Breast epithelium (tissue), 4 donors: ENCODE data around the gene SPOCK1. TPM values are rescaled to one million over a fixed set of nuclear protein-coding genes. Genes with fewer than 3 reads are reported as not detected.

Experiments
- DNase-seq, 2 donors: peaks; one replicate each; pipeline ENCODE4 v3.0.0-alpha.2; 2019; ENCODE audit warnings: low spot score in 2 of 2
- H3K27ac ChIP-seq, 2 donors: fragments of 200-600 bp; sonication (generic) in 1 of 2; one replicate each; pipeline ENCODE4 v1.5.1; 2016 to 2019; ENCODE audit warnings: mild to moderate bottlenecking in 1 of 2
- H3K27me3 ChIP-seq, 2 donors: fragments of 200-600 bp; sonication (generic) in 1 of 2; one replicate each; pipeline versions ENCODE4 v1.5.1 to v1.6.0; 2017 to 2019; ENCODE audit warnings: control low read depth in 1 of 2, mild to moderate bottlenecking in 1 of 2
- H3K36me3 ChIP-seq: fragments of 200-600 bp; one replicate; pipeline ENCODE4 v1.5.1; 2019
- H3K4me1 ChIP-seq, 2 donors: fragments of 200-600 bp; sonication (generic); one replicate each; pipeline ENCODE4 v1.5.1; 2016 to 2019; ENCODE audit warnings: control low read depth in 1 of 2
- H3K4me3 ChIP-seq, 3 donors: fragments of 200-600 bp; sonication (generic); 1 replicate in 2 of 3; 2 replicates in 1 of 3; pipeline ENCODE4 v1.5.1; 2016 to 2019; ENCODE audit warnings: mild to moderate bottlenecking in 3 of 3, moderate library complexity in 2 of 3
- H3K9me3 ChIP-seq, 2 donors: fragments of 200-600 bp; sonication (generic) in 1 of 2; one replicate each; pipeline ENCODE4 v1.5.1; 2016 to 2019; ENCODE audit warnings: control low read depth in 1 of 2
- POLR2A ChIP-seq: fragments of 450-650 bp; IDR thresholded peaks from one replicate; pipeline ENCODE4 v1.6.1; 2016; ENCODE audit warnings: antibody characterized with exemption, mild to moderate bottlenecking, moderate library complexity
- POLR2AphosphoS5 ChIP-seq, 3 donors: sonication (generic); formaldehyde crosslinking; IDR thresholded peaks; one replicate each; pipeline ENCODE4 v1.6.1; 2017; ENCODE audit warnings: antibody characterized with exemption in 3 of 3
- intact Hi-C: fragments of 100-400 bp; cut with DNase I; formaldehyde crosslinking; loops from one replicate; pipeline ENCODE4 v1.15.1; 2023; ENCODE audit warnings: low total_unique reads
- total RNA-seq, 3 donors: library from RNA; depleted of rRNA; stranded (reverse); fragments of >200 nt; gene quantifications; one replicate each; pipeline ENCODE4 v1.1.0, GENCODE V29; 2016
- TF ChIP-seq, protein P1 (sequence below), 3 donors: fragments of 450-650 bp; IDR thresholded peaks; one replicate each; pipeline ENCODE4 v1.5.1; 2016 to 2017; ENCODE audit warnings: antibody characterized with exemption in 3 of 3, mild to moderate bottlenecking in 3 of 3, moderate library complexity in 3 of 3

The SPOCK1 gene
- total RNA-seq, 3 donors from 2014 or later: 14.5 to 52.0 (median 24.3) TPM

DNA sequence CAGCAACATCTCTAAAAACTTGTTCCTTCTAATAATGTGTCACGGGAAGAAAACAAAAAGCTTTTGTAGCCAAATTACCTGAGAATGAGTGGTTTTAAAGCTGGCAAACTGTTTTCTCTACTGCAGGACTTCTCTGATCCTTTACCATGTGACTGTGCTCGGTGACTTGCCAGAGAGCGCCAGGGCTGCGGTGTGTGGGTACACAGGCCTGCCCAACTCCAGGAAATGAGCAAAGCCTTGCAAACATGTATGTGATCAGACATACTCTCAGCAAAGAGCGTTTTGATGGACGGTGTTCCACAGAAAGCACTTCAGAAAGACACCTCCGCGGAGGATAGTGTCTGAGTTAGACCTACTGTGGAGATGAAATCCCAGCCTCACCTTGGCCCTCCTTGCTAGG lies 157.3 kb downstream of the SPOCK1 start:
- no peaks in the 10 kb centered on the region for H3K9me3 ChIP-seq
- DNase-seq: no peak
- no peaks in the 10 kb centered on the region for H3K36me3 ChIP-seq
- no peak overlapping the region for H3K4me3 ChIP-seq
- H3K27me3 ChIP-seq: no peaks in the 10 kb centered on the region
- TF ChIP-seq POLR2AphosphoS5 (IDR thresholded peaks at IDR 0.05): no peak
- TF ChIP-seq POLR2A: no peak
- TF ChIP-seq, protein P1, sequence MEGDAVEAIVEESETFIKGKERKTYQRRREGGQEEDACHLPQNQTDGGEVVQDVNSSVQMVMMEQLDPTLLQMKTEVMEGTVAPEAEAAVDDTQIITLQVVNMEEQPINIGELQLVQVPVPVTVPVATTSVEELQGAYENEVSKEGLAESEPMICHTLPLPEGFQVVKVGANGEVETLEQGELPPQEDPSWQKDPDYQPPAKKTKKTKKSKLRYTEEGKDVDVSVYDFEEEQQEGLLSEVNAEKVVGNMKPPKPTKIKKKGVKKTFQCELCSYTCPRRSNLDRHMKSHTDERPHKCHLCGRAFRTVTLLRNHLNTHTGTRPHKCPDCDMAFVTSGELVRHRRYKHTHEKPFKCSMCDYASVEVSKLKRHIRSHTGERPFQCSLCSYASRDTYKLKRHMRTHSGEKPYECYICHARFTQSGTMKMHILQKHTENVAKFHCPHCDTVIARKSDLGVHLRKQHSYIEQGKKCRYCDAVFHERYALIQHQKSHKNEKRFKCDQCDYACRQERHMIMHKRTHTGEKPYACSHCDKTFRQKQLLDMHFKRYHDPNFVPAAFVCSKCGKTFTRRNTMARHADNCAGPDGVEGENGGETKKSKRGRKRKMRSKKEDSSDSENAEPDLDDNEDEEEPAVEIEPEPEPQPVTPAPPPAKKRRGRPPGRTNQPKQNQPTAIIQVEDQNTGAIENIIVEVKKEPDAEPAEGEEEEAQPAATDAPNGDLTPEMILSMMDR (IDR thresholded peaks at IDR 0.05): no peak
- no peaks in the 10 kb centered on the region for H3K4me1 ChIP-seq
- no peak overlapping the region for H3K27ac ChIP-seq
- intact Hi-C loops: no loop called here

DNA sequence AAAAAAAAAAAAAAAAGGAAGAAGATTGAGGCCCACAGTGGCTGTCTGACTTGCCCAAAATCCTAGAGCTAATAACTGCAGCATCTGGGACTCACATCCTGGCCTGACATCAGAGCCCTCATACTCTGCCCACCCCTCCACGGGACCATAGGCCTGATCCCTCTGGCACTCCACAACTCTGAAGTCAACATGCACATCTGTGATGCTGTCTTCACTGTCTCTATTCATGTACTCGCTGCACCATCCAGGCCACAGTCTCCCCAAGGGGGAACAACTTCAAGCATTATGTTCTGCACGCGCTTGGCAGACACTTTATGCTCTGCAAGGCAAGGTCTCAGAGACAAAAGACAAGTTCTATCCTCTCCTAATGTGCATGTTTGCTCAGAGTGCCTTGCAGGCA lies 158.2 kb downstream of the SPOCK1 start:
- no peaks in the 10 kb centered on the region for H3K27me3 ChIP-seq
- TF ChIP-seq POLR2AphosphoS5 (IDR thresholded peaks at IDR 0.05) (no peak), POLR2A (no peak)
- TF ChIP-seq, protein P1 (IDR thresholded peaks at IDR 0.05): no peak
- no peak overlapping the region for H3K27ac ChIP-seq
- intact Hi-C loops: no loop called here
- no peak overlapping the region for H3K4me3 ChIP-seq
- DNase-seq: no peak
- no peaks in the 10 kb centered on the region for H3K4me1 ChIP-seq
- H3K9me3 ChIP-seq: no peaks in the 10 kb centered on the region
- H3K36me3 ChIP-seq: no peaks in the 10 kb centered on the region

DNA sequence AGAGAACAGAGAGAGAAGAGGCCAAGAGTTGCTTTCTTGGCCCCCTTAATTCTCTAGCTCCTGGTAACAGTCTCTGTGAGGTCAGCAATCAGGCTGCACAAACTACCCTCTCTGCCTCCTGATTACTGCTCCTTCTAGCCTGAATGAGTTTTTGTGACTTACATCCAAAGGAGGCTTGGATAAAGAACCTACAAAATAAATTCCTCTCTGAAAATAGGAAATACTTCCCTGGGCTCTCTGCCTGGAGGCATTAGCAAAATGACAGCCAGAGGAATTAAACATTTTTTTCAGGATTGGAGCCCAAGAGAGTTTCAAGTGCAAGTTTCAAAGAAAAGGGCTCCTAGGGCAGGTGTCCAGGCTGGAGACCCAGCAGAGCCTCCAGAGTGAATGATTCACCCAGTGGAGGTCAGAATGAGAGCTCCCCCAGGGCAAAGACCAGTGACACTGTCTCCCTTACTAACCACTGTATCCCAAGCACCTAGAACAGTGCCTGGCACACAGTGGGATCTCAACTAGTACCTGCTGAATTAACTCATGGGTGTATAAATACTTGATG lies 162.5 kb downstream of the SPOCK1 start:
- H3K27me3 ChIP-seq: no peaks in the 10 kb centered on the region
- no peak overlapping the region for H3K27ac ChIP-seq
- H3K36me3 ChIP-seq: no peaks in the 10 kb centered on the region
- H3K4me1 ChIP-seq: no peaks in the 10 kb centered on the region
- intact Hi-C loops: no loop called here
- no peak overlapping the region for H3K4me3 ChIP-seq
- TF ChIP-seq POLR2AphosphoS5 (IDR thresholded peaks at IDR 0.05) (no peak), POLR2A (no peak)
- TF ChIP-seq, protein P1 (IDR thresholded peaks at IDR 0.05): no peak
- H3K9me3 ChIP-seq: no peaks in the 10 kb centered on the region
- DNase-seq: no peak

DNA sequence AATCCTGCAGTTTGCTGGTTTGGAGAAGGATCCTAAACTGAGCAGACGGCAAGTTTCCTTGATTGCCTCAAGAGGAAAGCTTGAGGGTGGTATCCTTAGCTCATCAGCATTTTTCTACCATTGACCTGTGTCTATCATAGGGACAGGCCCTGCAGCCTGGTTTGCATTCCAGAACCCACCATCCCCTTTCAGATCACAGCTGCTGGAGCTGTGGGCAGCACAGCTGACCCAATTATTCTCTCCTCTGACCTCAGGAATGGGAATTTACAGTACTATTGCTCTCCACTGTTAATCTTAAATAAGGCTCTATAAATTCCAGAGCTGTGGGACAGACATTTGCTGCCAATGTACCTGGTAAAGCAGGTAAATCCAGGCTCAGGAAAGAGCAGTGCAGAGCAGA lies 163.0 kb downstream of the SPOCK1 start:
- H3K27me3 ChIP-seq: no peaks in the 10 kb centered on the region
- intact Hi-C loops: no loop called here
- H3K36me3 ChIP-seq: no peaks in the 10 kb centered on the region
- no peak for DNase-seq
- TF ChIP-seq POLR2A (no peak), POLR2AphosphoS5 (IDR thresholded peaks at IDR 0.05) (no peak)
- TF ChIP-seq, protein P1 (IDR thresholded peaks at IDR 0.05): no peak
- H3K27ac ChIP-seq: no peak overlapping the region
- no peaks in the 10 kb centered on the region for H3K9me3 ChIP-seq
- no peaks in the 10 kb centered on the region for H3K4me1 ChIP-seq
- H3K4me3 ChIP-seq: no peak overlapping the region

DNA sequence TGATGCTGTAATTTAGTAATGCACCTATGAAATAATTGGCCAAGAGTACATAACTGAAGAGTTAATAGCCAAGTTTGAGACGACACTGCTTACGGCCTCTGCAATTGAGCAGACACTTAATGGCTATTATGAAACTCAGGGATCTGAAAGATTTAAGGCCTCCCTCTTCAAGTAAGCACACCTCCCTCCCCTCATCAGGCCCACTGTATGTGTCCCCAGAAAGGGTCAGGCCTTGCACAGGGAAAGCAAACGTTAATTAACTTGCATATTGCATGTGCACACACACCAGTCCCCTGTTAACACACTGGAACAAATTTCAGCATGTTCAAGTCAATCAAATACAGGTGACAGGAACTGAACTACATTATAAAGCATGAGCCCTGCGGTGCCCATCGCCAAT lies 163.6 kb downstream of the SPOCK1 start:
- DNase-seq: no peak
- H3K27ac ChIP-seq: no peak overlapping the region
- H3K27me3 ChIP-seq: no peaks in the 10 kb centered on the region
- H3K9me3 ChIP-seq: no peaks in the 10 kb centered on the region
- TF ChIP-seq POLR2AphosphoS5 (IDR thresholded peaks at IDR 0.05) (no peak), POLR2A (no peak)
- TF ChIP-seq, protein P1 (IDR thresholded peaks at IDR 0.05): no peak
- H3K4me3 ChIP-seq: no peak overlapping the region
- no peaks in the 10 kb centered on the region for H3K36me3 ChIP-seq
- intact Hi-C loops: no loop called here
- no peaks in the 10 kb centered on the region for H3K4me1 ChIP-seq
